MM.1S (cell line): ENCODE measurements around the gene THRB.

ENCODE experiments used
- DNase-seq: peaks from one replicate; pipeline ENCODE4 v3.0.0-alpha.2; 2015
- H2AFZ ChIP-seq: fragments of 300-600 bp; sonication (generic); 2 replicates; pipeline ENCODE4 v1.6.0; 2016; ENCODE audit warnings: antibody characterized with exemption, low read length
- H3F3A ChIP-seq: fragments of 300-600 bp; sonication (generic); 2 replicates; pipeline ENCODE4 v1.6.1; 2016; ENCODE audit warnings: mild to moderate bottlenecking, antibody characterized with exemption, low read length, moderate library complexity, mixed read lengths; ENCODE audit not compliant: insufficient read depth
- H3K27ac ChIP-seq: fragments of 300-600 bp; sonication (generic); 2 replicates; pipeline ENCODE4 v1.5.1; 2016; ENCODE audit warnings: mild to moderate bottlenecking, low read length
- H3K27me3 ChIP-seq: fragments of 300-600 bp; sonication (generic); replicated peaks from 2 replicates; pipeline ENCODE4 v1.6.0; 2016; ENCODE audit warnings: low read length; ENCODE audit not compliant: insufficient read depth
- H3K36me3 ChIP-seq: fragments of 300-600 bp; sonication (generic); replicated peaks from 2 replicates; pipeline ENCODE4 v1.6.1; 2016; ENCODE audit warnings: mild to moderate bottlenecking, low read length, mixed read lengths; ENCODE audit not compliant: insufficient read depth
- H3K4me1 ChIP-seq: fragments of 300-600 bp; sonication (generic); 2 replicates; pipeline ENCODE4 v1.6.1; 2016; ENCODE audit warnings: low read length, mixed read lengths
- H3K4me2 ChIP-seq: fragments of 300-600 bp; sonication (generic); 2 replicates; pipeline ENCODE4 v1.6.0; 2016; ENCODE audit warnings: low read depth, low read length
- H3K4me3 ChIP-seq: fragments of 300-600 bp; sonication (generic); 2 replicates; pipeline ENCODE4 v1.5.1; 2016; ENCODE audit warnings: low read length, mixed read lengths
- H3K79me2 ChIP-seq: fragments of 300-600 bp; sonication (generic); 2 replicates; pipeline ENCODE4 v1.6.1; 2016; ENCODE audit warnings: mixed run types, low read length, mixed read lengths
- H3K9ac ChIP-seq: fragments of 300-600 bp; sonication (generic); 2 replicates; pipeline ENCODE4 v1.6.1; 2016; ENCODE audit warnings: low read length, mixed read lengths
- H3K9me2 ChIP-seq: fragments of 300-600 bp; sonication (generic); replicated peaks from 2 replicates; pipeline ENCODE4 v1.6.1; 2016; ENCODE audit warnings: mild to moderate bottlenecking, low read length, mixed read lengths; ENCODE audit not compliant: insufficient read depth
- H3K9me3 ChIP-seq: fragments of 300-600 bp; sonication (generic); replicated peaks from 2 replicates; pipeline ENCODE4 v1.6.1; 2016; ENCODE audit warnings: mild to moderate bottlenecking, low read length, mixed read lengths; ENCODE audit not compliant: insufficient read depth
- H4K20me1 ChIP-seq: fragments of 300-600 bp; sonication (generic); 2 replicates; pipeline ENCODE4 v1.6.1; 2016; ENCODE audit warnings: mild to moderate bottlenecking, low read length, moderate library complexity, mixed read lengths; ENCODE audit not compliant: insufficient read depth
- EZH2 ChIP-seq: fragments of 300-600 bp; sonication (generic); optimal IDR thresholded peaks from 2 replicates; pipeline ENCODE3; 2017; ENCODE audit warnings: low read depth, mild to moderate bottlenecking, antibody characterized with exemption, low read length, mixed read lengths
- EZH2phosphoT487 ChIP-seq: fragments of 300-600 bp; sonication (generic); IDR thresholded peaks from 2 replicates; pipeline ENCODE4 v1.6.1; 2018; ENCODE audit warnings: antibody characterized with exemption, low read length
- TF ChIP-seq, protein P1 (sequence below): fragments of 300-600 bp; sonication (generic); IDR thresholded peaks from 2 replicates; pipeline ENCODE4 v1.5.1; 2016; ENCODE audit warnings: antibody characterized with exemption, low read length, mixed read lengths

Gene THRB

GRCh38 chr3:24197809-24198208, 296.8 kb downstream of the THRB start:
- no peaks in the 10 kb centered on the region for H3F3A ChIP-seq
- H3K4me3 ChIP-seq = no peak overlapping the region
- no peak overlapping the region for H2AFZ ChIP-seq
- H3K27ac ChIP-seq = no peak overlapping the region
- no peaks in the 10 kb centered on the region for H3K9me2 ChIP-seq
- H3K9me3 ChIP-seq = no peaks in the 10 kb centered on the region
- H3K4me2 ChIP-seq = no peak overlapping the region
- no peak for DNase-seq
- H4K20me1 ChIP-seq = no peaks in the 10 kb centered on the region
- no peak overlapping the region for H3K9ac ChIP-seq
- H3K79me2 ChIP-seq = no peaks in the 10 kb centered on the region
- no peaks in the 10 kb centered on the region for H3K36me3 ChIP-seq
- H3K4me1 ChIP-seq = no peaks in the 10 kb centered on the region
- TF ChIP-seq, protein P1, sequence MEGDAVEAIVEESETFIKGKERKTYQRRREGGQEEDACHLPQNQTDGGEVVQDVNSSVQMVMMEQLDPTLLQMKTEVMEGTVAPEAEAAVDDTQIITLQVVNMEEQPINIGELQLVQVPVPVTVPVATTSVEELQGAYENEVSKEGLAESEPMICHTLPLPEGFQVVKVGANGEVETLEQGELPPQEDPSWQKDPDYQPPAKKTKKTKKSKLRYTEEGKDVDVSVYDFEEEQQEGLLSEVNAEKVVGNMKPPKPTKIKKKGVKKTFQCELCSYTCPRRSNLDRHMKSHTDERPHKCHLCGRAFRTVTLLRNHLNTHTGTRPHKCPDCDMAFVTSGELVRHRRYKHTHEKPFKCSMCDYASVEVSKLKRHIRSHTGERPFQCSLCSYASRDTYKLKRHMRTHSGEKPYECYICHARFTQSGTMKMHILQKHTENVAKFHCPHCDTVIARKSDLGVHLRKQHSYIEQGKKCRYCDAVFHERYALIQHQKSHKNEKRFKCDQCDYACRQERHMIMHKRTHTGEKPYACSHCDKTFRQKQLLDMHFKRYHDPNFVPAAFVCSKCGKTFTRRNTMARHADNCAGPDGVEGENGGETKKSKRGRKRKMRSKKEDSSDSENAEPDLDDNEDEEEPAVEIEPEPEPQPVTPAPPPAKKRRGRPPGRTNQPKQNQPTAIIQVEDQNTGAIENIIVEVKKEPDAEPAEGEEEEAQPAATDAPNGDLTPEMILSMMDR = no peak
- no peak for TF ChIP-seq EZH2
- TF ChIP-seq EZH2phosphoT487 = no peak
- H3K27me3 ChIP-seq = no peaks in the 10 kb centered on the region

DNA sequence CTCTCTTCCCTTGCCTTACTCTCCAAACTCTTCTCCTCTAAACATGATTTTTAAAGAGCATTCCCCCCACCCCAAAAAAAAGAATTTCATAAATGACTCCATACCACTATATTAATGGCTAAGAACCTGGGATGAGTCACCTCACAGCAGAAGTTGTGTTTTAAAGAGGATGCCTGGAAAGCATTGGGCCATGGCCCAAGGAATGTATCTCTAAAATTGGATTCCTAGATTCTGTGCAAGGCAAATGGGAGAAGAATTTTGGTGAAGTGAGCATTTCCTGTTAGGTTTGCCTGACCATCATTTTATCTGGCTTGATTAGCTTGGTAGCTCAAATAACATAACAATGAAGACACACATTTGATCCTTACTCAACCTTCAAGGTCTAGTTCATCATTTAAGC, 298.1 kb downstream of the THRB start:
- H3K27ac ChIP-seq = no peak overlapping the region
- DNase-seq = no peak
- H3K9me3 ChIP-seq = no peaks in the 10 kb centered on the region
- no peaks in the 10 kb centered on the region for H3F3A ChIP-seq
- H4K20me1 ChIP-seq = no peaks in the 10 kb centered on the region
- H3K79me2 ChIP-seq = no peaks in the 10 kb centered on the region
- H3K4me1 ChIP-seq = no peaks in the 10 kb centered on the region
- TF ChIP-seq EZH2 (no peak), EZH2phosphoT487 (no peak)
- TF ChIP-seq, protein P1 = no peak
- no peaks in the 10 kb centered on the region for H3K36me3 ChIP-seq
- no peak overlapping the region for H3K4me3 ChIP-seq
- no peaks in the 10 kb centered on the region for H3K9me2 ChIP-seq
- no peak overlapping the region for H2AFZ ChIP-seq
- H3K9ac ChIP-seq = no peak overlapping the region
- H3K4me2 ChIP-seq = no peak overlapping the region
- no peaks in the 10 kb centered on the region for H3K27me3 ChIP-seq

- H3K79me2 ChIP-seq = no peaks in the 10 kb centered on the region
- H3K4me3 ChIP-seq = no peak overlapping the region
- H3K4me2 ChIP-seq = no peak overlapping the region
- no peak overlapping the region for H2AFZ ChIP-seq
- no peaks in the 10 kb centered on the region for H3K36me3 ChIP-seq
- no peaks in the 10 kb centered on the region for H3K4me1 ChIP-seq
- no peaks in the 10 kb centered on the region for H3K9me3 ChIP-seq
- H3K27ac ChIP-seq = no peak overlapping the region
- H3F3A ChIP-seq = no peaks in the 10 kb centered on the region
- no peaks in the 10 kb centered on the region for H4K20me1 ChIP-seq
- H3K9me2 ChIP-seq = no peaks in the 10 kb centered on the region
- no peaks in the 10 kb centered on the region for H3K27me3 ChIP-seq
- TF ChIP-seq EZH2phosphoT487 = no peak
- TF ChIP-seq EZH2 = no peak
- TF ChIP-seq, protein P1 = no peak
- H3K9ac ChIP-seq = no peak overlapping the region
- no peak for DNase-seq
Observed at GRCh38 chr3:24195504-24196230, 299.0 kb downstream of the THRB start.
